GM12878 (cell line): ENCODE measurements around the gene ST6GALNAC3.

Experiments
- BCLAF1 ChIP-seq: fragments of 450-650 bp; IDR thresholded peaks from 2 replicates; pipeline ENCODE4 v1.6.1; 2017; ENCODE audit warnings: antibody characterized with exemption, mild to moderate bottlenecking, moderate library complexity
- BRCA1 ChIP-seq: IDR thresholded peaks from 2 replicates; pipeline ENCODE4 v1.6.1; 2011; ENCODE audit warnings: low read depth, low read length, improper control_type of control experiment
- ETV6 ChIP-seq, 2 experiments: fragments of 450-650 bp in 1 of 2; IDR thresholded peaks in 1 of 2; conservative IDR thresholded peaks in 1 of 2; 2 replicates each; pipeline ENCODE4 v1.6.1; 2014; ENCODE audit warnings: antibody characterized with exemption in 1 of 2, borderline replicate concordance in 1 of 2, low read depth in 1 of 2, mild to moderate bottlenecking in 1 of 2, moderate library complexity in 1 of 2
- EZH2 ChIP-seq: IDR thresholded peaks from 2 replicates; pipeline ENCODE4 v1.6.1; 2012; ENCODE audit warnings: low read depth, mild to moderate bottlenecking, control low read depth, inconsistent platforms, low read length, borderline replicate concordance; ENCODE audit not compliant: control insufficient read depth
- JUNB ChIP-seq: IDR thresholded peaks from 2 replicates; pipeline ENCODE4 v1.6.1; 2016; ENCODE audit warnings: antibody characterized with exemption, mild to moderate bottlenecking
- NRF1 ChIP-seq: conservative IDR thresholded peaks from 2 replicates; pipeline ENCODE4 v1.6.1; 2011; ENCODE audit warnings: mild to moderate bottlenecking, low read depth, low read length, improper control_type of control experiment
- SIX5 ChIP-seq: IDR thresholded peaks from 2 replicates; pipeline ENCODE4 v1.6.1; 2011; ENCODE audit warnings: mild to moderate bottlenecking, low read depth, low read length, moderate library complexity; ENCODE audit not compliant: severe bottlenecking
- ZNF274 ChIP-seq: IDR thresholded peaks from one replicate; pipeline ENCODE4 v1.8.0; 2011; ENCODE audit not compliant: insufficient read length, insufficient read depth

- TF ChIP-seq BRCA1 = no peak
- no peak for TF ChIP-seq EZH2
- no peak for TF ChIP-seq JUNB
- no peak for TF ChIP-seq NRF1
- TF ChIP-seq SIX5 = no peak
- no peak for TF ChIP-seq BCLAF1
- TF ChIP-seq ZNF274 = no peak
- no peak for TF ChIP-seq ETV6 (conservative IDR thresholded peaks at IDR 0.05 in 1 of 2, IDR thresholded peaks at IDR 0.05 in 1 of 2; ENCODE audit: borderline replicate concordance in 1 of 2, low read depth in 1 of 2)
Observed at GRCh38 chr1:76314730-76315129, 240.2 kb downstream of the ST6GALNAC3 start.
